ENCODE measurements around the gene NOPCHAP1.
"Not testable (repeated sequence)": the region's sequence is repeated elsewhere in the genome, so short reads cannot be mapped to it uniquely, and the experiment has no call there.

Gene NOPCHAP1

DNA sequence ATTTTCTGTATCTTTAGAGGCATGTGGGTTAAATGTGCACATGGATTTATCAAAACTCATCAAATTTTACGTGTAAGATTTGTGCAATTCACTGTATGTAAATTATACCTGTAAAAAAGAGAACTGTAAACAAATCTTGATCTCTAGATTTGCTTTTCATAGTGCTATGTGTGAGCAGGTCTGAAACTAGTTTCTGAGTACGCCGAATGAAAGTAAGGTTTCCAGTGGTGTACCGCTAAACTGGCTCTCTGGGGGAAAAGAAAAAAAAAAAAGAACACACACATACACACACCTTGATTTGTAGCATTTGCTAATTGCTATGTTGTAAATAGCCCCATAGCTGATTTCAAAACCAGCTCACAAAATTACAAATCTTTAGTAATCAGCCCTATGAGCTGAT, 19.4 kb upstream of the NOPCHAP1 start:
- DNase-seq = no peak

DNA sequence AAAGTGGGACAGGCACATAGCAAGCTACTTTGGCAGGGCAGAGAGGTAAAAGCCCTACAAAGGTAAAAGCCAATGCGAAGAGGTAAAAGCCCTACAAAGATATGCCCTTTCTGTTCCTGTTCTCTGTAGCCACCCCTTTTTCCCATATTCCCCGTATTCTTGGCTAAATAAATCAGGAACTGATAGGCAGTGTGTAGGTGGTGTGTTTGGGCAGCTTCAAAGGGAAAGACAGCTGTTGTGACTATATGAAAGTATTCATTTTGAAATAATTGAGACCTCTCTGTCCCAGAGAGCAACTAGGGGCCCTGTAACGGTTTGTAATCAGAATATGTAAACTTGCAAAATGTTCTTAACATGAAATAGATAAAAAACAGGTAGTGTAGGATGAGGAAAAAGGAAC, 16.8 kb upstream of the NOPCHAP1 start:
- DNase-seq = no peak

DNA sequence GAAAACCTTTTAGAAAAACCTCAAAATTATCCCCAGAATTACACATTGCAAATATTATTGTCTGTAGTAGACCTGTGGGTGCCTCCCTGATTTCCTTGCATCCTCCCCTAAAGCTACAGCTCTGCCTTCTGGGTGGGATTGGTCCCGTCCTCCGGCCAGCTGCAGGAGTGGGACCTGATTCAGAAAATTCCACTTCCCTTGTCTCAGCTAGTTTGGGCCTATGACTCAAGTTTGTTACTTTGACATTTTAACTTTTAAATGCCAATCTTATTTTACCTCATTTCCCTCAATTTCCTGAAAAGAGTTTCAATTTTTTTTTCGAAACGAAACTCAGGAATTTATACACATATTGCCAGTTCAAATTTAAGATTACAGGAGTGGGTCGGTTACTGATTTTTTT, 14.8 kb upstream of the NOPCHAP1 start:
- DNase-seq = no peak

DNA sequence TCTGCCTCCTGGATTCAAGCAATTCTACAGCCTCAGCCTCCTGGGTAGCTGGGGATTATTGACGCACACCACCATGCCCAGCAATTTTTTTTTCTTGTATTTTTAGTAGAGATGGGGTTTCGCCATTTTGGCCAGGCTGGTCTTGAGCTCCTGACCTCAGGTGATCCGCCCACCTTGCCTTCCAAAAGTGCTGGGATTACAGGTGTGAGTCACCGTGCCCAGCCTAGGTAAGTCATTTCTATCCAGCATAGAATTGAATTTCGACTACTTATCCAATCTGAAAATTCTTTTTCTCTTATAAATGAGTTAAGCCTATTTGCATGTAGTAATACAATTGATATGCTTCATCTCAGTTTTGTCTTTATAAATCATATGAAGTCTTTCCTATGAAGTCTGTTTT, 12.9 kb upstream of the NOPCHAP1 start:
- DNase-seq = no peak

DNA sequence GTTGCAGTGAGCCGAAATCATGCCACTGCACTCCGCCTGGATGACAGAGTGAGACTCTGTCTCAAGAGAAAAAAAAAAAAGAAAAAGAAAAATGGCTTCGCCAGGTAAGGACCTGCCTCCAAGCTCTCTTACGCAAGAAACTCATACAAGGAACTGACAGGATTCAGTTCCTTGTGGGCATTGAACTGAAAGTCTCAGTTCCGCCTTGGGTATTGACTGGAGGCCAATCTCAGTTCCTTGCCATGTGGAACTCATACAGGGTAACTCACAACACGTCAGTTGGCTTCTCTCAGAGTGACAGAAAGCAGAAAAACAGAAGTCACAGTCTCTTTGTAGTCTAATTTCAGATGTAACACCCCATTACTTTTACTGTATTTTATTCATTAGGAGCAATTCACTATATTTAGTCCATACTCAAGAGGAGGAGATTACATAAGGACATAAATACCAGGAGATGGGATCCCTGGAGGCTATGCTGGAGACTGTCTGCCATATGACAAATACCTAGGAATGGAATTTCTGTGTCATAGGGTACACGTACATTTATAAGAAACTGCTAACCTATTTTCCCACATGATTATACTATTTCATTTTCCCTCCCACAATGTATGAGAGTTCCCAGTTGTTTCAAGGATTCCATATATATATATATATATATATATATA, 11.4 kb upstream of the NOPCHAP1 start:
- no peak for DNase-seq

DNA sequence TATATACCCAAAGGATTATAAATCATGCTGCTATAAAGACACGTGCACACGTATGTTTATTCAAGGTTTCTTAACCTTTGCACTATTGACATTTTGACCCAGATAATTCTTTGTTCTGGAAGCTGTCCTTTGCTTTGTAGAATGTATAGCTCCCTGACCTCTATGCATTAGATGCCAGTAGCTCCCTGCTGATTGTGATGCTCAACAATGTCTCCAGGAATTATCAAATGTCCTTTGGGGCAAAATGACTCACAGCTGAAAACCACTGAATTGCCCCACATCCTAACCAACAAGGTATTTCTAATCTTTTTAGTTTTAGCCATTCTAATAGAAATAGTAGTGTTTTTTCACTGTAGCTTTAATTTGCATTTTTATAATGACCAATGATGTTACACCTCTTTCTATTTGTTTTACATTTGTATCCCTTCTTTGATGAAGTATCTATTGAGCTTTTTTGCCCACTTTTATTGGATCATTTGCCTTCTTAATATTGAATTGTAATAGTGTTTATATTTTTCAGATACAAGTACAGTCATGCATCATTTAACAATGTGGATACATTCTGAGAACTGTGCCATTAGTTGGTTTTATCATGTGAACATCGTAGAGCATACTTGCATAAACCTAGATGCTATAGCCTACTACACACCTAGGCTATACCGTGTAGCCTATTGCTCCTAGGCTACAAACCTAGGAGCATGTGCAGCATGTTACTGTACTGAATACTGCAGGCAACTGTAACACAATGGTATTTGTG, 10.4 kb upstream of the NOPCHAP1 start:
- no peak for DNase-seq

DNA sequence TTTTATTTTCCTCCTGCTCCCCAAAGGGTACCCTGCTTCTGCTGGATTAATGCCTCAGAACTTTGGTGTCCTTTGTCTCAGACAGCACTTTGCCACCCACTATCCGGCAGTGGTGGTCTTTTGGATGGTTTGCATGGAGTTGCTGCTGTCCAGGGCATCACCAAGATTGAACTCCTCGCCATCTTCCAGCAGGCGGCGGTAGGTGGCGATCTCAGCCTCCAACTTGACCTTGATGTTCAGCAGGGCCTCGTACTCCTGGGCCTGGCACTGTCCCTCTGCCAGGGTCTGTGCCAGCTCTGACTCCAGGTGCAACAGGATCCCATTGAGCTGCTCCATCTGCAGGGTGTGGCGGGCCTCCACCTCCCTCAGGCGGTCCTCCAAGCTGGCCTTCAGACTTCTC, 9.4 kb upstream of the NOPCHAP1 start:
- DNase-seq = no peak

DNA sequence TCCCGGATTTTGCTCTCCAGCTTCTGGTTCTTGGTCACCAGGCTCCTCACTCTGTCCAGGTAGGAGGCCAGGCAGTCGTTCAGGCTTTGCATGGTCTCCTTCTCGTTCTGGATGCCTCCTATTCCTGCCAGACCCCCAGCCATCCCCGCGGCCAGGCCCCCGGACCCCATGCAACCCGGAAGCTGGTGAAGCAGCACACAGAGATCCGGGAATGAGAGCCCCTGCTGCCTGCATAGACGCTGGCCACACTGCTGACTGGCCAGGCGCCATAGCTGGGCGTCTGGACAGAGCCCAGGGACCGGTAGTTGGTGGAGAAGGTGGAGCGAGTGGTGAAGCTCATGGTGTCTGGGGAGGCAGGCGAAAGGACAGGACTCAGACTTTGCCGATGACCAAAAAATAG, 8.4 kb upstream of the NOPCHAP1 start:
- not testable (repeated sequence) for DNase-seq

DNA sequence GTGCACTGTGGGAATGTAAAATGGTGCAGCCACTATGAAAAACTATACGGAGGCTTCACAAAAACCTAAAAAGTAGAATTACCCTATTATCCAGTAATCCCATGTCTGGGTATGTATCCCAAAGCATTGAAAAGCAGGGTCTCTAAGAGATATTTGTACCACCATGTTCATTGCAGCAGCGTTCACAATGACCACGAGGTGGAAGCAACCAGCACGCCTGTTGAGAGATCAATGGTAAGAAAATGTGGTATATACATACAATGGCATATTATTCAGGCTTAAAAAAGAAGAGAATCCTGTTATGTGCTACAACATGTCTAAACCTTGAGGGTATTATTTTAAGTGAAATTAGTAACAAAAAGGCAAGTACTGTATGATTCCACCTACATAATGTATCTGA, 910 bp upstream of the NOPCHAP1 start:
- peak; percentile 56 for DNase-seq

DNA sequence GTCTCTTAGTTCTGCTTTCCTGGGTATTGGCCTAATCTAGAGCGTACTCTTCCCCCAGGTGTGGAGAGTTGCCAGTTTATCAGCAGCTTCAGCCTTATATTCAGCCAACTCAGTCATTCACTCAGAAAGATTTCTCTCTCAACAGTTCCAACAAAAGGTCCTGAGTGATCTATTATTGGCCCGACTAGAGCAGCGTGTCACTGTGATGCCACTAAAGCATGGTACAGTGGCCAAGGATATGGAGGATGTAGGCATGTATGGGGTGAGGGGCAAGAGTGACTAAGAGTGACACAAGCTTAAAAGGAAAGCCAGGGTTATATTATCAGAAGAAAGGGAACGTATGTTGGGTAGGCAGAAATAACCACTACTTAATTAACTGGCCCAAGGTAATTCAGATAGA, 4.8 kb downstream of the NOPCHAP1 start:
- DNase-seq = no peak

DNA sequence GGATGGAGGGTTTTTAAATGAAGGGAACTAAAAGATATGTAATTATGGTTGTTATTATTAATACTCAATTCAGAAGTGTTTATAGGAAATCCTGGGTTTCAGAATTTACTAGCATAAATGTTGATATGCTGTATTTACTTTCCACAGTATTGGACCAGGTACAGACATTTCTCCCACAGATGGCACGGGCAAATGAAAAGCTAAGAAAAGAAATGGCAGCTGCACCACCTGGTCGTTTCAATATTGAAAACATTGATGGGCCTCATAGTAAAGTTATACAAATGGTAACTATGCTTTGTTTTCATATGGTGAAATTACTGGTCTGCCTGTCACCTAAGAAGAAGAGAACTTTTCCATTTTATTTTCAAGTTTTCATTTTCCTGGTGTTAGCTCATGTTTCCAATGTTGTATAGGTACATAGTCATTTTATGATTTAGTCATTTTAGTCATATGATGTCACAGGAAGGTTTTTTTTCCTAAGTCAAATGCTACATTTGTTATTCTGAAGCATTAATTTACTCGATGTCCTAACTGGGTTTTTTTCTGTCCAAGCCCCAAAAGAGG, 5.5 kb downstream of the NOPCHAP1 start:
- DNase-seq = no peak

DNA sequence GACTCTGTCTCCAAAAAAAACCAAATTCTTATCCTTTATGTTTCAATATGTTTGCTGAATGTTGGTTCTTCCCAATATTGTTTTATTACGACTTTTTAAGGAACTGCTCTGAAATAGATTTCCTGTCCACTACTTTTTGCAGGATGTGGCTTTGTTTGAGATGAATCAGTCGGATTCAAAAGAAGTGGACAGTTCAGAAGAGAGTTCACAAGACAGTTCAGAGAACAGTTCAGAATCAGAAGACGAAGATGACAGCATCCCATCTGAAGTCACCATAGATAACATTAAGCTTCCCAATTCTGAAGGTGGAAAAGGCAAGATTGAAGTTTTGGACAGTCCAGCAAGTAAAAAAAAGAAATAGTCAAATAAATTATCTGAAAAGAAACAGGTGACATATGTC, 8.2 kb downstream of the NOPCHAP1 start:
- no peak for DNase-seq

DNA sequence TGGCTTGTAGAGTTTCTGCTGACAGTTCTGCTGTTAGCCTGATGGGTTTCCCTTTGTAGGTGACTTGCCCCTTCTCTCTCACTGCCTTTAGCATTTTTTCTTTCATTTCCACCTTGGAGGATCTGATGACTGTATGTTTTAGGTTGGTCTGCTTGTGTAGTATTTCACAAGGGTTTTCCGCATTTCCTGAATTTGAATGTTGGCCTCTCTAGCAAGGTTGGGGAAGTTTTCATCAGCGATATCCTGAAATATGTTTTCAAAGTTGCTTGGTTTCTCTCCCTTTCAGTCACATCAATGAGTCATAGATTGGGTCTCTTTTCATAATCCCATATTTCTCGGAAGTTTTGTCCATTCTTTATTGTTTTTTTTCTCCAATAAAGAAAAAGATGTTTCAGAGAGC, 11.4 kb downstream of the NOPCHAP1 start:
- DNase-seq = no peak

DNA sequence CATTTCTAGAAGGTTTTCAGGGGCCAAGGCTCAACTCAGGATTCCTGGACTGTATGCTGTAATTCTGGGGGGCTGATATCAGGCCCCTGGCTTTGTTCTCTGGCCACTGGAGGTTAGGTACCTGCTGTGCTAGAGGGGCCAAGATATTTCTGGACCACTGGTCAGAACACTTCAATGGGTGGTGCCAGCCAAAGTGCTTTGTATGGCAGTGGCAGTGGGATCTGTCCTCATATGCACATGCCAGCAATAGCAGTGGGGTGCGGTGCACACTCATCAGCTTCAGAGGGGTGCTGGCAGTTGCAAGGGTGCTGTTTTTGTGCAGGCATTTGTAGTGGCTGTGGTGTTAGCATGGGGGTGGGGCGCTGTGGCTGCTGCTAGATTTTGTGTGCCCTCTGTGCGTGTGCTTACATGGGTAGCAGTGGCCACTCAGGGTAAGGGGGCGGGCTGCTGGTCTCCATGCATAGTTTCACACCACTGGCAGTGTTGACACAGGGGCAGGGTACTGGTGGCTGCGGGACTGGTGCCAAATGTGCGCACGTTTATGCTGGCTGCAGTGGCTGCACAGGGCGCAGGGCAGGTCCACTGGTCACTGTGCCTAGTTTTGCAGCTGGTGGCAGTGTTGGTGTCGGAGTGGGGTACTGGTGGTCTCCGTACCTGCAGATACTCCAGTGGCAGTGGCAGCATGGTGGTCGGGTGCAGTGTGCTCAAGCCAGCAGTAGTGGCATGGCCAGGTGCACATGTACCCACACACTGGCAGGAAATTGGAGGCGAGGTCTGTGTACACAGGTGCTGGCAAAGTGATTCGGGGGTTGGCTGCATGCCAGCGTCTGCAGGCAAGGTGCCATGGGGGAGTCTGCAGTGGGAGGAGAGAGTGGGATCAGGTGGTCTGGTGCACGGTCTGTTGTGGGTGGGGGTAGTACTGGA, 12.6 kb downstream of the NOPCHAP1 start:
- DNase-seq = peak; percentile 82

DNA sequence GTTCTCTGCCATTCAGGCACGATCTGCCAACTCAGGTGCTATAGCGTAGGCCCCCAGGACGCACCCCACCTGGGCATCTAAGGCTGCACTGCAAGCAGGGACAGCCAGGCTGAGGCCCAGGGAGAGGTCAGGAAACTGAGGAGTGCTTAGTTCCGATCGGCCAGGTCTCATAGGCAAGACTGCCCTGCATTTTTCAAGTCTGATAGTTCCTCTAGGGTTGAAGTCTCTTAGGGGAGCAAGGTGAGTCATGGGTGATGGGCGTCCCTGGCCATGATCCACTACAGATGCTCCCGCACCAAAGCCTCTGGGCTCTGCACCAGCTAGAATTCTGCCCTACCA, 13.2 kb downstream of the NOPCHAP1 start:
- DNase-seq = no peak

DNA sequence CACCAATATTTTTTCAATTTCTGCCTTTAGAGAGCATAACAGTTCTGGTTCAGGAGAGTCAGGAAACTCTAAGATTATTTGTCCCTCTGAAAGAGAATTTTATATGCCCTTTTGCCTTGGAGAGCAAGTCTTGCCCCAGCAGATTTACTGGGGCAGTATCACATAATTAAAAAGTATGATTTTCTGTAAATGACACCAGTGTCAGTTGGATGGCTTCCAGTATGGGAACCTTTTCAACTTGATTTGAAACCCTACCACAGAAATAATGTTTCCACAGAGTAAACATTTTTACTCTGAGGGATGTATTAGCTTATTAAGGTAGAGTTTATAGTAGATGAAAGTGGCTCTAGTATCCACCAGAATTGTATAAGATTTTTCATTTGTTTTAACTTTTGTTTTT, 15.4 kb downstream of the NOPCHAP1 start:
- no peak for DNase-seq

DNA sequence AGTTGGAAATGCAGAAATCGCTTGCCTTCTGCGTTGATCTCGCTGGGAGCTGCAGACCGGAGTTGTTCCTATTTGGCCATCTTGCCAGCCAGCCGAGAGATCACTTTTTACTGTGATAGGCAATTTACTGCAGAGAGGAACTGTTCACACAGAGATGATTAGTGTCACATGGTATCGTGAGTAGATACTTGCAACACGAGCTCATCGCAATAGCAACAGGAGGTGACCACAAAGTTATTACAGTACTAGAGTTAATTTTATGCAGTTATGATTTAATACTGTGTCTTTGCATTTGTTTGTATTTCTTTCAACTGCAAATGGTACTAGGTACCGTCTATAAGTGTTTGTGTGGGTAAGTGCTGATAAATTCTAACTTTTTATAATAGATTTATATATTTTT, 27.8 kb downstream of the NOPCHAP1 start:
- no peak for DNase-seq

DNA sequence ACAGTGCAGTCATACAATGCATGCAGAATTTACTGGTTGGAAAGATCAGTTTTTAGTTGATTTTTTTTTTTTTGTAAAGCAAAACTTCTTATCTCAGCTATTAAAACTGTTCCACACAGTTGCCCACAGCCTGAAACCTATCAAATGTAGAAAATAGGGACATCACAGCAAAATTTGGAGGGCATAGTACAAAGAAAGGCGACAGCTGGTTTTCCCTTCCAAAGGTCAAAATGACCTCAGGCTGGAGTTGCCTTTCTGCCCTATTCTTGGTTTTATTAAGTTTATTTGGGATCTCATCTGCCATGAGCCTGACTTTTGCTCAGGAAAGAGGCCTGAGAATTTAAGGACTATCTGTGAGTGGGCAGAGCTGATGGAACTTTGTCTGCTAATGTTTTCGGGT, 28.5 kb downstream of the NOPCHAP1 start:
- no peak for DNase-seq

DNA sequence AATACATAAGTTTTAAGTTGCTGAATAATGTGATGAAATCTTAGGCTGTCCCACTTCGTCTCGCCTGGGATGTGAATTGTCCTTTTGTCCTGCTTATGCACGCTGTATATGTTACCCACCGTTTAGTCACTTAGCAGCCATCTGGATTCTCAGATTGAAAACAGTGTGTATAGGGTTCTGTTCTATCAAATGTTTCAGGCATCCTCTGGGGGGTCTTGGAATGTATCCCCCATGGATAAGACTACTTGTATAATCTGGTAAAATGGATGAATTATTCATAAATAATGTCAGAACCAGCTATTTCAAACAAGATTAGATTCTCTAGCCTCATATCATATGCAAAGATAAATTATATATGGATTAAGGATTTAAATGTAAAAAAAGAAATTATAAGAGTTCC, 29.4 kb downstream of the NOPCHAP1 start:
- no peak for DNase-seq

DNA sequence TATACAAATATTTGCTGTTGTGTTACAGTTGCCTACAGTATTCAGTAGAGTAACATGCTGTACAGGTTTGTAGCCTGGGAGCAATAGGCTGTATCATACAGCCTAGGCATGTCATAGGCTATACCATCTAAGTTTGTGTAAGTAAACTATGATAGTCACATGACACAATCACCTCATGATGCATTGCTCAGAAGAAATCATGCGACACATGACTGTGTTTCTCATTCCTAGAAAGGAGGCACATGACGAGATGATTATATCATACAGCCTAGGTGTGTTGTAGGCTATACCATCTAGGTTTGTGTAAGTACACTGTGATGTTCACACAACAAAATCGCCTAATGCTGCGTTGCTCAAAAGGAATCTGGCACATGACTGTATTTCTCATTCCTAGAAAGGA, 31.9 kb downstream of the NOPCHAP1 start:
- no peak for DNase-seq

DNA sequence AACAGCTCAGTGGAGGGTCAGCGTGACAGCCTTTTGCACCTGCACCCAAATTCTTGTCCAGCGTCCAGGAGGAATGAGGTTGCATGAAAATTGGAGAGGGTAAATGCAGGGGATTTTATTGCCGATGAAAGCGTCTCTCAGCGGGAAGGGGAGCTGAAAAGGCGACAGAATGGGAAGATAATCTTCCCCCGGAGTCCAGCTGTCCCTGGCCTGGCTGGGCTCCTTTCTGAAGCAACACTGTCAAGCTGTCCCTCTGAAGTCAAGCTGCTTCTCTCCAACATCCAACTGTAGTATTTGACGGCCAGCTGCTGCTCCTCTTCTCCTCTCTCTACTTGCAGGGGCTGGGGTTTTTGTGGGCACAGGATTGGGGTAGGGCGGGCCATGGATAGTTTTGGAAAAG, 32.7 kb downstream of the NOPCHAP1 start:
- no peak for DNase-seq

DNA sequence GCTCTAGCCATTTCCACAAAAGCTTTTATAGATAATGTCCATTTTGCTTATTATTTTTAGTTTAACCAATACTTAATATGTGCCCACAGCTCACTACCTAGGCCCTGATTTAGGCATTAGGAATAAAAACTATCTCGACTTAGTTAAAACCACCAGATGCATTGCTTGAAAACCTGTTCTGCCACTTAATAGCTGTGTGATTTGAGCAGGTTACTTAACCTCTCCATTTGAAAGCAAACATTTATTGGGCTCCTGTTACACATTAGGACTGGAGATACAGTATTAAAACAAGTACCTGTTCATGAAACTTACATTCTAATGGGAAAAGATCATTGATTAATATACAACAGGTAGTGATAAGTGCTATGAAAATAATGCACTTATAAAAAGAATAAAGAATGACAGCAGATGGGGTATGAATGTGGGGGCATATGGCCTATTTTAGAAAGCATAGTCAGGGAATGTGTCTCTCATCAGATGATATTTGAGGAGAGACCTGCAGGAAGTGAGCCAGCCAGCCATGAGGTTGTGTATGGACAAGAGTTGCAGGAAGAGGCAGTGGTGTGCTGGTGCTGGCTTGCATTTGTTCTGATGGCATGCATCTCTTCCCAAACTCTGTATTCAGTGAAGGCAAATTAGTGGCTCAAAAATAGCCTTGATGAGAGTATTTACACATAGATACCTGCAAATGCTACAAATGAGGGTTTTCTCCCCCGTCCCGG, 34.3 kb downstream of the NOPCHAP1 start:
- no peak for DNase-seq

DNA sequence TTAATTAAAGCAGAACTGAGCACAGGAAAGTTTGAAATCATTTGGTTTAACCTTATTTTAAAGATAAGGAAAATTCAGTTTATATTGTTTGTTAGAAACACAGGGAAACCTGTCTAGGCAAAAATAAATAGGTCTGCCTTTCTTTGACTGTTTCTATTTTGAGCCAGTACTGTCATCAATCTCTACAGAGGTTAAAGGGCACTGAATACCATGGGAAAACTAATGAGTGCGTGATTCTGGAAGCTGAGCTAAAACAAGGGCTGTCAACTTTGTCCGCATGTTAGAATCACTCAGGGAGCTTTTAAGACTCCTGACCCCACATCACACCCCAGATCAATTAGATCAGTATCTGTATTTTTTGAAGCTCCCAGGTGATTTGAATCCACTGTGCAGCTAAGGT, 38.8 kb downstream of the NOPCHAP1 start:
- no peak for DNase-seq
